ENCODE measurements around the gene ZC3H4.

- TF ChIP-seq CTCF (conservative IDR thresholded peaks at IDR 0.05 in 1 of 2, IDR thresholded peaks at IDR 0.05 in 1 of 2; ENCODE audit: low read depth in 1 of 2, low read length in 2 of 2), result no peak
- TF ChIP-seq EZH2 (IDR thresholded peaks at IDR 0.05; ENCODE audit: low read length, missing control alignments), result no peak
Observed at GRCh38 chr19:47152632-47153031, 39.1 kb upstream of the ZC3H4 start.

Data from fibroblast of lung (primary cell).